HG02759 (cell line): ENCODE data around the gene SRP68.

Experiments used
- ATAC-seq: cut with Tn5 transposase; IDR thresholded peaks from one replicate; pipeline ENCODE4 v1.9.1; 2021; ENCODE audit warnings: mild to moderate bottlenecking, moderate library complexity; ENCODE audit not compliant: unreplicated experiment

The SRP68 gene

GRCh38 chr17:76090517-76091129 is 18.3 kb upstream of the SRP68 start:
- ATAC-seq = no peak

- ATAC-seq = no peak
These were observed 17.6 kb upstream of the SRP68 start for GRCh38 chr17:76089680-76090516.

- no peak for ATAC-seq
These were observed 16.7 kb upstream of the SRP68 start for GRCh38 chr17:76088868-76089576.

- ATAC-seq = no peak
These were observed 15.9 kb upstream of the SRP68 start for GRCh38 chr17:76088041-76088867.

- no peak for ATAC-seq
These were observed 15.2 kb upstream of the SRP68 start for GRCh38 chr17:76087531-76087930.

GRCh38 chr17:76086384-76086783 is 14.1 kb upstream of the SRP68 start:
- no peak for ATAC-seq

- no peak for ATAC-seq
These were observed 13.5 kb upstream of the SRP68 start for GRCh38 chr17:76085731-76086366.

GRCh38 chr17:76085066-76085730 is 12.9 kb upstream of the SRP68 start:
- no peak for ATAC-seq

- no peak for ATAC-seq
These were observed 11.3 kb upstream of the SRP68 start for GRCh38 chr17:76083536-76084182.

GRCh38 chr17:76082326-76083251 is 10.3 kb upstream of the SRP68 start:
- ATAC-seq = no peak

GRCh38 chr17:76081295-76082210 is 9.2 kb upstream of the SRP68 start:
- no peak for ATAC-seq

- no peak for ATAC-seq
These were observed 8.5 kb upstream of the SRP68 start for GRCh38 chr17:76080768-76081287.

- ATAC-seq = no peak
These were observed 7.8 kb upstream of the SRP68 start for GRCh38 chr17:76079956-76080767.

- no peak for ATAC-seq
These were observed 7.2 kb upstream of the SRP68 start for GRCh38 chr17:76079535-76079955.

GRCh38 chr17:76078860-76079534 is 6.7 kb upstream of the SRP68 start, which contains the start of gene ZACN:
Gene ZACN, plus strand, starts transcription at chr17:76079182. Its CDS starts 83 bp downstream, at chr17:76079265.
- ATAC-seq = no peak
